Activated CD8-positive, alpha-beta memory T cell treated with anti-CD3 and anti-CD28 coated beads, Interleukin-2, amount 10 ng/mL, durations not matched to agents 7 days and 5 days (primary cell): ENCODE data around the gene ARMC6. TPM values are rescaled to one million over a fixed set of nuclear protein-coding genes. Genes with fewer than 3 reads are reported as not detected.
"Not testable (repeated sequence)": the region's sequence is repeated elsewhere in the genome, so short reads cannot be mapped to it uniquely, and the experiment has no call there.

Source experiments
- ATAC-seq: fragments of 150-1000 bp; cut with Tn5 transposase; one replicate; pipeline ENCODE4 v1.10.0; 2021; ENCODE audit warnings: moderate library complexity
- CTCF ChIA-PET: fragments of 350-600 bp; sonication (Branson Sonifier 250); formaldehyde crosslinking; loops from one replicate; lab custom pipeline; 2021; ENCODE audit warnings: antibody characterized with exemption; lab: Charles Lee
- DNase-seq: peaks from one replicate; pipeline ENCODE4 v3.0.0-alpha.2; 2020
- H3K27ac Mint-ChIP-seq: one replicate; pipeline ENCODE4 v1.8.0; 2021; ENCODE audit warnings: mild to moderate bottlenecking, mixed read lengths
- H3K27me3 Mint-ChIP-seq: one replicate; pipeline ENCODE4 v1.8.0; 2021; ENCODE audit warnings: mixed read lengths
- H3K36me3 Mint-ChIP-seq: one replicate; pipeline ENCODE4 v1.8.0; 2021; ENCODE audit warnings: mild to moderate bottlenecking, mixed read lengths
- H3K4me1 Mint-ChIP-seq: one replicate; pipeline ENCODE4 v1.8.0; 2021; ENCODE audit warnings: mixed read lengths
- H3K4me3 Mint-ChIP-seq: one replicate; pipeline ENCODE4 v1.8.0; 2021; ENCODE audit warnings: mild to moderate bottlenecking, moderate library complexity, mixed read lengths
- H3K9me3 Mint-ChIP-seq: one replicate; pipeline ENCODE4 v1.8.0; 2022; ENCODE audit warnings: low read depth, mixed read lengths
- total RNA-seq, 2 experiments: library from RNA; stranded (reverse); gene quantifications; one replicate each; pipeline ENCODE4 v1.2.3, GENCODE V29; 2021

Gene ARMC6
- total RNA-seq, 2 experiments from 2014 or later, result 30.8 to 39.0 TPM

GRCh38 chr19:18999016-18999758 is 34.2 kb upstream of the ARMC6 start:
- Mint-ChIP-seq H3K9me3 (no peaks in the 10 kb centered on the region), H3K36me3 (peaks cover 30% of the 10 kb centered on the region), H3K4me3 (no peak overlapping the region), H3K27me3 (no peaks in the 10 kb centered on the region), H3K4me1 (peaks cover 23% of the 10 kb centered on the region), H3K27ac (peak overlapping the region; percentile 38)
- no peak for ATAC-seq
- DNase-seq, result no peak
- CTCF ChIA-PET, result interaction anchor here (0.8 kb wide), 1 partner anchor 12 kb away, joined by 4 read pairs; no protein-coding TSS in a partner anchor

- DNase-seq, result no peak
- Mint-ChIP-seq H3K9me3 (no peaks in the 10 kb centered on the region), H3K36me3 (peaks cover 35% of the 10 kb centered on the region), H3K27me3 (no peaks in the 10 kb centered on the region), H3K4me3 (no peak overlapping the region), H3K27ac (no peak overlapping the region), H3K4me1 (peaks cover 23% of the 10 kb centered on the region)
- CTCF ChIA-PET, result no interaction called here
- ATAC-seq, result no peak
Observed at GRCh38 chr19:18999896-19000620, 33.3 kb upstream of the ARMC6 start.

- Mint-ChIP-seq H3K27ac (no peak overlapping the region), H3K4me3 (no peak overlapping the region), H3K27me3 (no peaks in the 10 kb centered on the region), H3K4me1 (peaks cover 15% of the 10 kb centered on the region), H3K9me3 (no peaks in the 10 kb centered on the region), H3K36me3 (peaks cover 47% of the 10 kb centered on the region)
- CTCF ChIA-PET, result no interaction called here
- DNase-seq (no peak), ATAC-seq (no peak)
Observed at GRCh38 chr19:19004144-19004543, 29.3 kb upstream of the ARMC6 start.

GRCh38 chr19:19006213-19006612 is 27.2 kb upstream of the ARMC6 start:
- no peak for ATAC-seq
- CTCF ChIA-PET, result interaction anchor here (1.3 kb wide), 1 partner anchor 168 kb away, joined by 3 read pairs; no protein-coding TSS in a partner anchor
- Mint-ChIP-seq H3K27me3 (no peaks in the 10 kb centered on the region), H3K4me1 (peaks cover 4% of the 10 kb centered on the region), H3K27ac (no peak overlapping the region), H3K4me3 (no peak overlapping the region), H3K36me3 (peaks cover 56% of the 10 kb centered on the region), H3K9me3 (no peaks in the 10 kb centered on the region)
- no peak for DNase-seq

- ATAC-seq, result no peak
- DNase-seq, result no peak
- no peak overlapping the region for H3K27ac Mint-ChIP-seq
- peaks cover 4% of the 10 kb centered on the region for H3K4me1 Mint-ChIP-seq
- no peak overlapping the region for H3K4me3 Mint-ChIP-seq
- CTCF ChIA-PET, result no interaction called here
- peaks cover 51% of the 10 kb centered on the region for H3K36me3 Mint-ChIP-seq
- H3K9me3 Mint-ChIP-seq, result no peaks in the 10 kb centered on the region
- no peaks in the 10 kb centered on the region for H3K27me3 Mint-ChIP-seq
Observed at GRCh38 chr19:19009951-19010350, 23.5 kb upstream of the ARMC6 start.

GRCh38 chr19:19010551-19010950 is 22.9 kb upstream of the ARMC6 start:
- Mint-ChIP-seq H3K4me1 (peaks cover 4% of the 10 kb centered on the region), H3K4me3 (no peak overlapping the region), H3K36me3 (peaks cover 51% of the 10 kb centered on the region), H3K27ac (no peak overlapping the region), H3K27me3 (no peaks in the 10 kb centered on the region), H3K9me3 (no peaks in the 10 kb centered on the region)
- no peak for DNase-seq
- peak; percentile 39 for ATAC-seq
- CTCF ChIA-PET, result no interaction called here

GRCh38 chr19:19021115-19021514 is 12.3 kb upstream of the ARMC6 start:
- Mint-ChIP-seq H3K27me3 (no peaks in the 10 kb centered on the region), H3K9me3 (no peaks in the 10 kb centered on the region), H3K36me3 (peaks cover 60% of the 10 kb centered on the region), H3K4me1 (peaks cover 15% of the 10 kb centered on the region), H3K27ac (no peak overlapping the region), H3K4me3 (no peak overlapping the region)
- ATAC-seq (no peak), DNase-seq (no peak)
- CTCF ChIA-PET, result no interaction called here

- CTCF ChIA-PET, result interaction anchor here (1.2 kb wide), 1 partner anchor 123 kb away, joined by 3 read pairs; no protein-coding TSS in a partner anchor
- DNase-seq (no peak), ATAC-seq (no peak)
- no peak overlapping the region for H3K4me3 Mint-ChIP-seq
- H3K9me3 Mint-ChIP-seq, result no peaks in the 10 kb centered on the region
- peaks cover 23% of the 10 kb centered on the region for H3K4me1 Mint-ChIP-seq
- no peak overlapping the region for H3K27ac Mint-ChIP-seq
- peaks cover 61% of the 10 kb centered on the region for H3K36me3 Mint-ChIP-seq
- no peaks in the 10 kb centered on the region for H3K27me3 Mint-ChIP-seq
Observed at GRCh38 chr19:19022380-19022961, 10.9 kb upstream of the ARMC6 start.

GRCh38 chr19:19023376-19023775 is 10.0 kb upstream of the ARMC6 start:
- H3K9me3 Mint-ChIP-seq, ATAC-seq, H3K27ac Mint-ChIP-seq, H3K4me3 Mint-ChIP-seq, DNase-seq, H3K27me3 Mint-ChIP-seq: not testable (repeated sequence)
- peaks cover 62% of the 10 kb centered on the region for H3K36me3 Mint-ChIP-seq
- CTCF ChIA-PET, result interaction anchor here (1.2 kb wide), 1 partner anchor 123 kb away, joined by 3 read pairs; no protein-coding TSS in a partner anchor
- H3K4me1 Mint-ChIP-seq, result peaks cover 28% of the 10 kb centered on the region

- Mint-ChIP-seq H3K36me3 (peaks cover 59% of the 10 kb centered on the region), H3K27ac (no peak overlapping the region), H3K4me1 (peaks cover 34% of the 10 kb centered on the region), H3K27me3 (no peaks in the 10 kb centered on the region), H3K9me3 (no peaks in the 10 kb centered on the region), H3K4me3 (no peak overlapping the region)
- no peak for DNase-seq
- no peak for ATAC-seq
- CTCF ChIA-PET, result no interaction called here
Observed at GRCh38 chr19:19025861-19026260, 7.5 kb upstream of the ARMC6 start.

- DNase-seq (no peak), ATAC-seq (no peak)
- H3K27ac Mint-ChIP-seq, result no peak overlapping the region
- peaks cover 34% of the 10 kb centered on the region for H3K4me1 Mint-ChIP-seq
- H3K9me3 Mint-ChIP-seq, result no peaks in the 10 kb centered on the region
- no peaks in the 10 kb centered on the region for H3K27me3 Mint-ChIP-seq
- CTCF ChIA-PET, result no interaction called here
- H3K36me3 Mint-ChIP-seq, result peaks cover 59% of the 10 kb centered on the region
- H3K4me3 Mint-ChIP-seq, result no peak overlapping the region
Observed at GRCh38 chr19:19026299-19026971, 7.0 kb upstream of the ARMC6 start.

- CTCF ChIA-PET, result no interaction called here
- H3K36me3 Mint-ChIP-seq, result peaks cover 61% of the 10 kb centered on the region
- no peak overlapping the region for H3K4me3 Mint-ChIP-seq
- H3K27me3 Mint-ChIP-seq, result no peaks in the 10 kb centered on the region
- no peaks in the 10 kb centered on the region for H3K9me3 Mint-ChIP-seq
- no peak for ATAC-seq
- peaks cover 41% of the 10 kb centered on the region for H3K4me1 Mint-ChIP-seq
- no peak for DNase-seq
- H3K27ac Mint-ChIP-seq, result no peak overlapping the region
Observed at GRCh38 chr19:19027228-19027627, 6.2 kb upstream of the ARMC6 start.

GRCh38 chr19:19028526-19028925 is 4.9 kb upstream of the ARMC6 start:
- Mint-ChIP-seq H3K9me3 (no peaks in the 10 kb centered on the region), H3K27me3 (no peaks in the 10 kb centered on the region), H3K4me1 (peaks cover 33% of the 10 kb centered on the region), H3K27ac (no peak overlapping the region), H3K36me3 (peaks cover 53% of the 10 kb centered on the region), H3K4me3 (no peak overlapping the region)
- no peak for DNase-seq
- ATAC-seq, result no peak
- CTCF ChIA-PET, result no interaction called here
